Naive thymus-derived CD4-positive, alpha-beta T cell (primary cell): Measurements from ENCODE around the gene CHAC1. TPM values are rescaled to one million over a fixed set of nuclear protein-coding genes. Genes with fewer than 3 reads are reported as not detected.

Experiments
- ATAC-seq: fragments of 150-1000 bp; cut with Tn5 transposase; 2 replicates; pipeline ENCODE4 v1.10.0; 2021; ENCODE audit warnings: mild to moderate bottlenecking, moderate library complexity
- CTCF ChIA-PET: fragments of 350-600 bp; sonication (Branson Sonifier 250); formaldehyde crosslinking; loops from one replicate; lab custom pipeline; 2021; ENCODE audit warnings: antibody characterized with exemption; lab: Charles Lee
- POLR2A ChIA-PET: fragments of 350-600 bp; sonication (Branson Sonifier 250); formaldehyde crosslinking; loops from one replicate; lab custom pipeline; 2021; ENCODE audit warnings: antibody characterized with exemption, inconsistent platforms; lab: Charles Lee
- DNase-seq, 9 donors: peaks; one replicate each; pipeline versions ENCODE4 v3.0.0 to v3.0.0-alpha.2; 2020 to 2022; ENCODE audit warnings: mixed read lengths in 1 of 9
- H3K27ac ChIP-seq: one replicate; pipeline ENCODE4 v1.7.0; 2013; ENCODE audit warnings: mild to moderate bottlenecking, low read depth, low read length, moderate library complexity
- H3K27me3 ChIP-seq, 2 donors: one replicate each; pipeline ENCODE4 v1.7.0; 2013; ENCODE audit warnings: low read length in 2 of 2, mild to moderate bottlenecking in 2 of 2, moderate library complexity in 2 of 2; ENCODE audit not compliant: control insufficient read depth in 2 of 2, insufficient read depth in 2 of 2
- H3K36me3 ChIP-seq, 3 experiments: 1 replicate in 2 of 3; 2 replicates in 1 of 3; pipeline ENCODE4 v1.7.0; 2013; ENCODE audit warnings: low read length in 3 of 3, mild to moderate bottlenecking in 3 of 3, moderate library complexity in 1 of 3; ENCODE audit not compliant: insufficient read depth in 3 of 3, control insufficient read depth in 2 of 3
- H3K4me1 ChIP-seq, 2 donors: one replicate each; pipeline ENCODE4 v1.7.0; 2013; ENCODE audit warnings: low read length in 2 of 2, mild to moderate bottlenecking in 2 of 2, moderate library complexity in 1 of 2; ENCODE audit not compliant: control insufficient read depth in 2 of 2, insufficient read depth in 2 of 2
- H3K4me3 ChIP-seq: 2 replicates; pipeline ENCODE4 v1.7.0; 2013; ENCODE audit warnings: mild to moderate bottlenecking, low read length
- H3K9me3 ChIP-seq, 3 experiments: 1 replicate in 2 of 3; 2 replicates in 1 of 3; pipeline ENCODE4 v1.7.0; 2013; ENCODE audit warnings: low read length in 3 of 3; ENCODE audit not compliant: control insufficient read depth in 2 of 3
- H3K27ac Mint-ChIP-seq, 9 donors: one replicate each; pipeline ENCODE4 v1.8.0; 2020 to 2022; ENCODE audit warnings: mixed read lengths in 9 of 9, mild to moderate bottlenecking in 8 of 9, moderate library complexity in 5 of 9, inconsistent platforms in 2 of 9
- H3K27me3 Mint-ChIP-seq, 5 donors: one replicate each; pipeline ENCODE4 v1.8.0; 2021 to 2022; ENCODE audit warnings: mixed read lengths in 5 of 5, mild to moderate bottlenecking in 1 of 5
- H3K36me3 Mint-ChIP-seq, 5 donors: one replicate each; pipeline ENCODE4 v1.8.0; 2020 to 2022; ENCODE audit warnings: mixed read lengths in 5 of 5, mild to moderate bottlenecking in 3 of 5, inconsistent platforms in 1 of 5
- H3K4me1 Mint-ChIP-seq, 7 donors: one replicate each; pipeline ENCODE4 v1.8.0; 2020 to 2022; ENCODE audit warnings: mixed read lengths in 7 of 7, mild to moderate bottlenecking in 3 of 7, inconsistent platforms in 1 of 7
- H3K4me3 Mint-ChIP-seq, 10 donors: one replicate each; pipeline ENCODE4 v1.8.0; 2020 to 2022; ENCODE audit warnings: mild to moderate bottlenecking in 10 of 10, mixed read lengths in 10 of 10, moderate library complexity in 6 of 10, inconsistent platforms in 2 of 10
- H3K9me3 Mint-ChIP-seq, 11 donors: one replicate each; pipeline ENCODE4 v1.8.0; 2020 to 2022; ENCODE audit warnings: mixed read lengths in 11 of 11, mild to moderate bottlenecking in 4 of 11, inconsistent platforms in 1 of 11, moderate library complexity in 1 of 11
- intact Hi-C, 2 donors: fragments of 100-400 bp; cut with micrococcal nuclease; formaldehyde crosslinking; loops; one replicate each; pipeline ENCODE4 v1.15.1; 2023
- polyA plus RNA-seq, 2 donors: library from polyadenylated mRNA; unstranded; fragments of 300-500 nt; fragmentation: Illumina TruSeq; gene quantifications; one replicate each; pipeline ENCODE4 v1.2.3, GENCODE V29; 2021
- total RNA-seq, 6 experiments: library from RNA in 5 of 6; stranded (reverse) in 5 of 6; gene quantifications; 1 replicate in 5 of 6; 2 replicates in 1 of 6; pipeline ENCODE4 v1.2.3 and lab custom pipeline; 2021 to 2026

The CHAC1 gene
- total and polyA plus RNA-seq, 7 experiments from 2014 or later: 0.24 to 5.7 (median 0.86) TPM; not detected in 1

- ChIA-PET CTCF (interaction anchor here (0.8 to 5.0 kb wide), 7 partner anchors 10 to 83 kb away, joined by 3 to 44 read pairs (median 4); partner anchors contain the start of genes CHAC1 and DLL4), POLR2A (interaction anchor here (0.8 to 4.5 kb wide), 5 partner anchors 9 to 34 kb away, joined by 3 to 34 read pairs (median 23); partner anchors contain the start of gene CHAC1)
- Mint-ChIP-seq H3K4me1 (peaks cover 17 to 45% (median 44%) of the 10 kb centered on the region in 7 donors), H3K9me3 (peaks cover 0 to 2% (median 0%) of the 10 kb centered on the region in 11 donors), H3K27me3 (no peaks in the 10 kb centered on the region), H3K27ac (peak overlapping the region; percentile 21 to 92 (median 88)), H3K36me3 (no peaks in the 10 kb centered on the region), H3K4me3 (peak overlapping the region in 9 of 10 donors; percentile 41 to 95 (median 65))
- H3K27ac ChIP-seq: peak overlapping the region; percentile 75
- ATAC-seq (no peak), DNase-seq (peak in 1 of 9 donors; percentile 21)
- H3K4me1 ChIP-seq: peaks cover 12 to 27% of the 10 kb centered on the region in 2 donors
- intact Hi-C loops: no loop called here
- no peaks in the 10 kb centered on the region for H3K9me3 ChIP-seq
- no peaks in the 10 kb centered on the region for H3K36me3 ChIP-seq
- H3K27me3 ChIP-seq: no peaks in the 10 kb centered on the region
- H3K4me3 ChIP-seq: no peak overlapping the region
Observed at GRCh38 chr15:40941068-40941527, 12.2 kb upstream of the CHAC1 start.

GRCh38 chr15:40941528-40942336, 11.5 kb upstream of the CHAC1 start:
- ChIA-PET CTCF (interaction anchor here (0.8 to 5.0 kb wide), 7 partner anchors 11 to 83 kb away, joined by 3 to 44 read pairs (median 4); partner anchors contain the start of genes CHAC1 and DLL4), POLR2A (interaction anchor here (0.8 to 4.5 kb wide), 8 partner anchors 9 to 51 kb away, joined by 3 to 34 read pairs (median 5); partner anchors contain the start of gene CHAC1)
- peaks cover 12 to 27% of the 10 kb centered on the region in 2 donors for H3K4me1 ChIP-seq
- Mint-ChIP-seq H3K36me3 (no peaks in the 10 kb centered on the region), H3K4me3 (peak overlapping the region; percentile 79 to 95 (median 88)), H3K4me1 (peaks cover 17 to 47% (median 44%) of the 10 kb centered on the region in 7 donors), H3K27me3 (no peaks in the 10 kb centered on the region), H3K27ac (peak overlapping the region; percentile 58 to 92 (median 89)), H3K9me3 (peaks cover 0 to 2% (median 0%) of the 10 kb centered on the region in 11 donors)
- H3K9me3 ChIP-seq: no peaks in the 10 kb centered on the region
- H3K27ac ChIP-seq: peak overlapping the region; percentile 75
- peak overlapping the region; percentile 82 for H3K4me3 ChIP-seq
- H3K36me3 ChIP-seq: no peaks in the 10 kb centered on the region
- ATAC-seq (peak; percentile 86), DNase-seq (peak; percentile 59 to 84 (median 70))
- H3K27me3 ChIP-seq: no peaks in the 10 kb centered on the region
- intact Hi-C loops: loop anchor here (1.0 to 2.0 kb wide), 4 partner anchors 12 to 81 kb away; partner anchors contain the start of genes CHAC1 (in 2 of the 2) and DLL4 (in 1 of the 2)

- ATAC-seq (peak; percentile 8), DNase-seq (peak in 2 of 9 donors; percentile 26 to 34)
- H3K4me1 ChIP-seq: peaks cover 12 to 27% of the 10 kb centered on the region in 2 donors
- no peaks in the 10 kb centered on the region for H3K36me3 ChIP-seq
- no peaks in the 10 kb centered on the region for H3K27me3 Mint-ChIP-seq
- no peaks in the 10 kb centered on the region for H3K27me3 ChIP-seq
- intact Hi-C loops: loop anchor here (1.0 to 2.0 kb wide), 4 partner anchors 11 to 80 kb away; partner anchors contain the start of genes CHAC1 (in 2 of the 2) and DLL4 (in 1 of the 2)
- peak overlapping the region; percentile 79 to 95 (median 88) for H3K4me3 Mint-ChIP-seq
- H3K4me3 ChIP-seq: peak overlapping the region; percentile 82
- POLR2A ChIA-PET: interaction anchor here (0.9 to 4.5 kb wide), 7 partner anchors 10 to 50 kb away, joined by 3 to 34 read pairs (median 6); partner anchors contain the start of gene CHAC1
- H3K4me1 Mint-ChIP-seq: peaks cover 17 to 47% (median 44%) of the 10 kb centered on the region in 7 donors
- H3K27ac Mint-ChIP-seq: peak overlapping the region; percentile 77 to 90 (median 86)
- no peaks in the 10 kb centered on the region for H3K9me3 ChIP-seq
- CTCF ChIA-PET: interaction anchor here (1.3 to 5.0 kb wide), 4 partner anchors 10 to 76 kb away, joined by 4 to 44 read pairs (median 16); partner anchors contain the start of genes CHAC1 and DLL4
- H3K9me3 Mint-ChIP-seq: peaks cover 0 to 2% (median 0%) of the 10 kb centered on the region in 11 donors
- peak overlapping the region; percentile 75 for H3K27ac ChIP-seq
- H3K36me3 Mint-ChIP-seq: no peaks in the 10 kb centered on the region
Observed at GRCh38 chr15:40942337-40942854, 10.9 kb upstream of the CHAC1 start.

- ATAC-seq (no peak), DNase-seq (no peak)
- H3K27me3 ChIP-seq: no peaks in the 10 kb centered on the region
- Mint-ChIP-seq H3K4me1 (peaks cover 17 to 47% (median 44%) of the 10 kb centered on the region in 7 donors), H3K27me3 (no peaks in the 10 kb centered on the region), H3K27ac (peak overlapping the region; percentile 77 to 90 (median 86)), H3K36me3 (no peaks in the 10 kb centered on the region), H3K4me3 (peak overlapping the region; percentile 79 to 95 (median 88)), H3K9me3 (peaks cover 0 to 2% (median 0%) of the 10 kb centered on the region in 11 donors)
- H3K36me3 ChIP-seq: no peaks in the 10 kb centered on the region
- intact Hi-C loops: loop anchor here (1.0 to 2.0 kb wide), 4 partner anchors 10 to 80 kb away; partner anchors contain the start of genes CHAC1 (in 2 of the 2) and DLL4 (in 1 of the 2)
- POLR2A ChIA-PET: interaction anchor here (0.9 to 4.5 kb wide), 7 partner anchors 10 to 50 kb away, joined by 3 to 34 read pairs (median 6); partner anchors contain the start of gene CHAC1
- CTCF ChIA-PET: interaction anchor here (2.6 to 5.0 kb wide), 3 partner anchors 10 to 38 kb away, joined by 10 to 44 read pairs (median 21); partner anchors contain the start of genes CHAC1 and DLL4
- peak overlapping the region; percentile 82 for H3K4me3 ChIP-seq
- H3K9me3 ChIP-seq: no peaks in the 10 kb centered on the region
- peaks cover 12 to 27% of the 10 kb centered on the region in 2 donors for H3K4me1 ChIP-seq
- H3K27ac ChIP-seq: peak overlapping the region; percentile 75
Observed at GRCh38 chr15:40942878-40943277, 10.4 kb upstream of the CHAC1 start.

- ChIA-PET CTCF (no interaction called here), POLR2A (interaction anchor here (3.0 to 4.5 kb wide), 2 partner anchors 9 to 20 kb away, joined by 23 to 34 read pairs; partner anchors contain the start of gene CHAC1)
- no peak for ATAC-seq
- Histone ChIP-seq H3K27ac (no peak overlapping the region), H3K4me1 (peaks cover 12 to 27% of the 10 kb centered on the region in 2 donors), H3K36me3 (no peaks in the 10 kb centered on the region), H3K27me3 (no peaks in the 10 kb centered on the region), H3K4me3 (no peak overlapping the region), H3K9me3 (no peaks in the 10 kb centered on the region)
- intact Hi-C loops: loop anchor here in 1 of 2 donors (2.0 kb wide), 1 partner anchor 79 kb away; no protein-coding TSS in a partner anchor
- Mint-ChIP-seq H3K27me3 (no peaks in the 10 kb centered on the region), H3K9me3 (peaks cover 0 to 2% (median 0%) of the 10 kb centered on the region in 11 donors), H3K27ac (peak overlapping the region in 5 of 9 donors; percentile 57 to 89 (median 78)), H3K36me3 (no peaks in the 10 kb centered on the region), H3K4me1 (peaks cover 17 to 47% (median 43%) of the 10 kb centered on the region in 7 donors), H3K4me3 (peak overlapping the region in 9 of 10 donors; percentile 13 to 95 (median 79))
- no peak for DNase-seq
Observed at GRCh38 chr15:40943764-40944365, 9.4 kb upstream of the CHAC1 start.
